Hematopoietic multipotent progenitor cell treated with erythropoietin and hydrocortisone succinate and interleukin-3 and kit ligand, for 8 days (in vitro differentiated cells): ENCODE results near the gene PSMD13.
A peak's percentile ranks its signal among the peaks of the same experiment; 100 is the strongest.
"Not testable (repeated sequence)": the region's sequence is repeated elsewhere in the genome, so short reads cannot be mapped to it uniquely, and the experiment has no call there.

Source experiments
- DNase-seq: peaks from one replicate; pipeline ENCODE4 v3.0.0-alpha.2; 2015

Gene PSMD13

GRCh38 chr11:279040-279965, 42.5 kb downstream of the PSMD13 start:
- no peak for DNase-seq

GRCh38 chr11:279966-280705, 43.4 kb downstream of the PSMD13 start:
- peak; percentile 23 for DNase-seq

GRCh38 chr11:280706-281485, 44.1 kb downstream of the PSMD13 start:
- DNase-seq = no peak

GRCh38 chr11:281486-282161, 44.8 kb downstream of the PSMD13 start:
- DNase-seq = no peak

GRCh38 chr11:282171-282570, 45.4 kb downstream of the PSMD13 start:
- DNase-seq = no peak

- no peak for DNase-seq
Measured at GRCh38 chr11:282630-283360, 46.0 kb downstream of the PSMD13 start.

GRCh38 chr11:283405-284104, 46.8 kb downstream of the PSMD13 start:
- DNase-seq = no peak

- DNase-seq = no peak
Measured at GRCh38 chr11:284105-285020, 47.6 kb downstream of the PSMD13 start.

GRCh38 chr11:285021-285893, 48.5 kb downstream of the PSMD13 start:
- DNase-seq = no peak

GRCh38 chr11:285894-286220, 49.1 kb downstream of the PSMD13 start:
- DNase-seq = no peak

- DNase-seq = not testable (repeated sequence)
Measured at GRCh38 chr11:286977-287820, 50.4 kb downstream of the PSMD13 start.

GRCh38 chr11:287821-288477, 51.2 kb downstream of the PSMD13 start:
- DNase-seq = no peak

GRCh38 chr11:288478-289397, 52.0 kb downstream of the PSMD13 start, which contains the start of gene PGGHG:
PGGHG (plus strand) TSS chr11:289126; CDS start chr11:289817, 691 bp downstream.
- peak; percentile 29 for DNase-seq

GRCh38 chr11:289398-289711, 52.6 kb downstream of the PSMD13 start:
- DNase-seq = no peak

- no peak for DNase-seq
Measured at GRCh38 chr11:289712-290620, 53.2 kb downstream of the PSMD13 start.
